HL-60 (cell line): ENCODE data around the gene SCN4A.
"Not testable (repeated sequence)": the region's sequence is repeated elsewhere in the genome, so short reads cannot be mapped to it uniquely, and the experiment has no call there.

Experiments
- POLR2AphosphoS5 ChIP-seq: IDR thresholded peaks from 2 replicates; pipeline ENCODE4 v1.6.1; 2012; ENCODE audit warnings: low read depth
- TF ChIP-seq, protein P1 (sequence below): IDR thresholded peaks from one replicate; pipeline ENCODE4 v1.5.1; 2011; ENCODE audit warnings: low read length, control low read depth, inconsistent platforms; ENCODE audit not compliant: insufficient read depth

GRCh38 chr17:63904796-63905195, 67.9 kb downstream of the SCN4A start:
- TF ChIP-seq, protein P1, sequence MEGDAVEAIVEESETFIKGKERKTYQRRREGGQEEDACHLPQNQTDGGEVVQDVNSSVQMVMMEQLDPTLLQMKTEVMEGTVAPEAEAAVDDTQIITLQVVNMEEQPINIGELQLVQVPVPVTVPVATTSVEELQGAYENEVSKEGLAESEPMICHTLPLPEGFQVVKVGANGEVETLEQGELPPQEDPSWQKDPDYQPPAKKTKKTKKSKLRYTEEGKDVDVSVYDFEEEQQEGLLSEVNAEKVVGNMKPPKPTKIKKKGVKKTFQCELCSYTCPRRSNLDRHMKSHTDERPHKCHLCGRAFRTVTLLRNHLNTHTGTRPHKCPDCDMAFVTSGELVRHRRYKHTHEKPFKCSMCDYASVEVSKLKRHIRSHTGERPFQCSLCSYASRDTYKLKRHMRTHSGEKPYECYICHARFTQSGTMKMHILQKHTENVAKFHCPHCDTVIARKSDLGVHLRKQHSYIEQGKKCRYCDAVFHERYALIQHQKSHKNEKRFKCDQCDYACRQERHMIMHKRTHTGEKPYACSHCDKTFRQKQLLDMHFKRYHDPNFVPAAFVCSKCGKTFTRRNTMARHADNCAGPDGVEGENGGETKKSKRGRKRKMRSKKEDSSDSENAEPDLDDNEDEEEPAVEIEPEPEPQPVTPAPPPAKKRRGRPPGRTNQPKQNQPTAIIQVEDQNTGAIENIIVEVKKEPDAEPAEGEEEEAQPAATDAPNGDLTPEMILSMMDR = not testable (repeated sequence)
- not testable (repeated sequence) for TF ChIP-seq POLR2AphosphoS5
